Forelimb muscle (tissue), 1 donor: Measurements from ENCODE around the gene TBC1D3K. TPM values are rescaled to one million over a fixed set of nuclear protein-coding genes. Genes with fewer than 3 reads are reported as not detected.
"Not testable (repeated sequence)": the region's sequence is repeated elsewhere in the genome, so short reads cannot be mapped to it uniquely, and the experiment has no call there.

Source experiments
- DNase-seq: peaks from one replicate; pipeline ENCODE4 v3.0.0-alpha.2; 2013; ENCODE audit warnings: low read depth
- polyA plus RNA-seq: library from polyadenylated mRNA; unstranded; fragments of 120-200 nt; gene quantifications from one replicate; pipeline ENCODE4 v1.2.1, GENCODE V29; 2013; ENCODE audit not compliant: insufficient read length

Gene TBC1D3K
- not detected for polyA plus RNA-seq

DNA sequence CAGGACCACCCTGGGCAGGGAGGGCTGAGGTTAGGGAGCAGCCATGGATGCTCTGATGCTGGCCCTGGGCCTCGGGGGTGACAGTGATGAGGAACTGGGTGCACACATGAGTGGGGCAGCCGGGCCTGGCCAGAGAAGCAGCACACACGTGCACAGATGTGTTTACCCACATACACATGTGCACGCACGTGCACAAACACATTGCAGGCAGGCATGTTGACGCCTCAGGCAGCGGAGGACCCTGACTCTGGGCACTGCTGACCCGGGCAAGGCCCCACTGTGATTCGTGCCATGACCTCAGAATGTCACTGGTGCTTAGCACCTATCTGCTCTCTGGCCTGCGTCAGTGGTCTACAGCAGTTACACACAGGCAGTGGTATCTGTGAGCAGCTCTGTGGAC, at the start of gene TBC1D3K:
TBC1D3K (plus strand) TSS at position 301 of the 400 bp plus-strand sequence. CDS start 1,585 bp downstream, outside the sequence.
- not testable (repeated sequence) for DNase-seq

- DNase-seq = no peak
Observed at GRCh38 chr17:37884516-37884915, 39.7 kb upstream of the TBC1D3K start.

- no peak for DNase-seq
Observed at GRCh38 chr17:37885136-37885535, 39.1 kb upstream of the TBC1D3K start.

- no peak for DNase-seq
Observed at GRCh38 chr17:37888881-37889280, 35.3 kb upstream of the TBC1D3K start.

DNA sequence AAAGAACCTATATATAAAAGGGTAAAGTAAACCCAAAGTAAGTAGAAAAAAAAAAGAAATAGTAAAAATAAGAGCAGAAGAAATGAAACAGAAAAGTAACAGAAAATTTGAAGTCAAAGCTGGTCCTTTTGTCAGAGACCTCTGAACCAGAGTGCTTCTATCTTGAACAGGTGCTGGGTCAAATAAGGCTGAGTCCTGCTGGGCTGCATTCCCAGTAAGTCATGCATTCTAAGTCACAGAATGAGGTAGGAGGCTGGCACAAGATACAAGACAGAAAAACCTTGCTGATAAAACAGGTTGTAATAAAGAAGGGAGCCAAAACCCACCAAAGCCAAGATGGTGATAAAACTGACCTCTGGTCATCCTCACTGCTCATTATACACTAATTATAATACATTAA, 27.3 kb upstream of the TBC1D3K start:
- DNase-seq = not testable (repeated sequence)

Other genes starting within 250 kb of the TBC1D3K start
- gene HNF1B, start 179.4 kb upstream of the TBC1D3K start, polyA plus RNA-seq = not detected
- gene TBC1D3L, start 64.6 kb downstream of the TBC1D3K start, polyA plus RNA-seq = 27.0 TPM
- 1.3 TPM for gene TBC1D3D, start 79.6 kb downstream of the TBC1D3K start, polyA plus RNA-seq
- gene TBC1D3C, start 144.2 kb downstream of the TBC1D3K start, polyA plus RNA-seq = not detected
- gene TBC1D3E, start 203.5 kb downstream of the TBC1D3K start, polyA plus RNA-seq = not detected